GM20000 (cell line): ENCODE data around the gene GLYAT.

Experiments
- DNase-seq: peaks from one replicate; pipeline ENCODE4 v3.0.0; 2012; ENCODE audit warnings: low spot score
- CTCF ChIP-seq: IDR thresholded peaks from 2 replicates; pipeline ENCODE4 v1.5.1; 2012; ENCODE audit warnings: mild to moderate bottlenecking, control low read depth; ENCODE audit errors: extremely low read depth, missing control alignments

Gene GLYAT, protein sequence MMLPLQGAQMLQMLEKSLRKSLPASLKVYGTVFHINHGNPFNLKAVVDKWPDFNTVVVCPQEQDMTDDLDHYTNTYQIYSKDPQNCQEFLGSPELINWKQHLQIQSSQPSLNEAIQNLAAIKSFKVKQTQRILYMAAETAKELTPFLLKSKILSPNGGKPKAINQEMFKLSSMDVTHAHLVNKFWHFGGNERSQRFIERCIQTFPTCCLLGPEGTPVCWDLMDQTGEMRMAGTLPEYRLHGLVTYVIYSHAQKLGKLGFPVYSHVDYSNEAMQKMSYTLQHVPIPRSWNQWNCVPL

GRCh38 chr11:58731819-58732218 lies at the start of gene GLYAT:
Gene GLYAT, minus strand, starts transcription at chr11:58731943. Its CDS starts 7,447 bp downstream, at chr11:58724496.
- no peak for DNase-seq
- TF ChIP-seq CTCF: no peak

GRCh38 chr11:58781345-58781744 lies 49.6 kb upstream of the GLYAT start:
- TF ChIP-seq CTCF: no peak
- no peak for DNase-seq

DNA sequence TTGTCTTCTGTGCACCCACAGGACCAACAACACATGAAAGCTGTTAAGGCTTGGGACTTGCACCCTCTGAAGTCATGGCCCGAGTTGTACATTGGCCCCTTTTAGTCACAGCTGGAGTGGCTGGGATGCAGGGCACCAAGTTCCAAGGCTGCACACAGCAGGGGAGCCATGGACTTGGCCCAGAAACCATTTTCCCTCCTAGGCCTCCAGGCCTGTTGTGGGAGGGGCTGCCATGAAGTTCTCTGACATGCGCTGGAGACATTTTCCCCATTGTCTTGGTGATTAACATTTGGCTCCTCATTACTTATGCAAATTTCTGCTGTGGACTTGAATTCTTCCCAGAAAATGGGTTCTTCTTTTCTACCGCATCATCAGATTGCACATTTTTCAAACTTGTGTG lies 48.8 kb upstream of the GLYAT start:
- no peak for DNase-seq
- TF ChIP-seq CTCF: no peak

GRCh38 chr11:58776891-58777710 lies 45.4 kb upstream of the GLYAT start:
- no peak for DNase-seq
- TF ChIP-seq CTCF: no peak

DNA sequence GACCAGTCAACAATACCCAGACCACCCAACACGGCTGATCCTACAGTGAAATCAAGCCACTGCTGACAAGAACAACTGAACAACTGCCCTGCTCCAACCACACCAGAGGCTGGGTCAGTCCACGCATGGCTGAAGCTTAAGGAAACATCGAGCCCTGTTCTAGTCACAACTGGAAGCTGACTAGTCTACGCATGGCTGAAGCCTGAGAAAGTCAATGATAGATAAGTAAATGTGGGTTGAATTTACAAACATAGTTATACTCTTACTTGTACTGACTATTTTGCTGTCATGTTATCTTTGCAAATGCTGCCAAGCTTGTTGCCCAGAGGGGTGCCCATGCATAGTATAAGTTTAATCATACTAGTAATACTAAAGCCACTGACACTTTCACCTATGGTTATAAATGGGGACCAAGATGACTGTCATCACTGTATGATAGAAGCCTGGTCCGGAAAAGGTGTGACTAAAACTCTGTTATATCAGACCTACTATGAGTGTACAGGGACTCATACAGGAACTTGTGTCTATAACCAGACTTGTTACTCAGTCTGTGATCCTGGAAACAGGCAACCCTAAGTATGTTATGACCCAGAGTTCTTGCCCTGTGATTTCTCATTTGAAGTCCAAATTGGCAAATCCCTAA lies 43.4 kb upstream of the GLYAT start:
- TF ChIP-seq CTCF: no peak
- DNase-seq: no peak

GRCh38 chr11:58774164-58774593 lies 42.4 kb upstream of the GLYAT start:
- no peak for DNase-seq
- no peak for TF ChIP-seq CTCF

GRCh38 chr11:58773337-58773736 lies 41.6 kb upstream of the GLYAT start:
- no peak for TF ChIP-seq CTCF
- DNase-seq: no peak
